HepG2 (cell line): ENCODE data around the gene ALDH3B2. TPM values are rescaled to one million over a fixed set of nuclear protein-coding genes. Genes with fewer than 3 reads are reported as not detected.

ENCODE experiments used
- ARID4A ChIP-seq: sonication (generic); formaldehyde crosslinking; IDR thresholded peaks from 2 replicates; pipeline ENCODE4 v1.5.0; 2020; ENCODE audit warnings: mild to moderate bottlenecking, missing genetic modification reagents, borderline replicate concordance
- MBD4 ChIP-seq: IDR thresholded peaks from 2 replicates; pipeline ENCODE4 v1.6.1; 2012; ENCODE audit warnings: low read length, inconsistent platforms, borderline replicate concordance
- RAD51 ChIP-seq: fragments of 450-650 bp; IDR thresholded peaks from 2 replicates; pipeline ENCODE4 v1.6.1; 2016; ENCODE audit warnings: borderline replicate concordance
- TBL1XR1 ChIP-seq: fragments of 150-350 bp; IDR thresholded peaks from 2 replicates; pipeline ENCODE4 v1.6.1; 2014; ENCODE audit warnings: borderline replicate concordance, low read length; ENCODE audit not compliant: partially characterized antibody
- XRCC5 ChIP-seq: fragments of 200-400 bp; formaldehyde crosslinking; optimal IDR thresholded peaks from 2 replicates; pipeline ENCODE3; 2017; ENCODE audit warnings: mild to moderate bottlenecking, low read length
- YEATS4 ChIP-seq: sonication (generic); formaldehyde crosslinking; IDR thresholded peaks from 2 replicates; pipeline ENCODE4 v1.4.0; 2020; ENCODE audit warnings: missing genetic modification reagents, borderline replicate concordance
- ZBTB43 ChIP-seq: sonication (generic); formaldehyde crosslinking; conservative IDR thresholded peaks from 2 replicates; pipeline ENCODE4 v1.4.0; 2020; ENCODE audit warnings: missing genetic modification reagents
- polyA plus RNA-seq, 8 experiments: library from polyadenylated mRNA; depleted of rRNA in 3 of 8; stranded (reverse) in 7 of 8; unstranded in 1 of 8; fragments of >200 nt; fragmentation: Illumina TruSeq in 4 of 8; extraction: Trizol in 4 of 8; gene quantifications; 2 replicates each; pipeline versions ENCODE4 v1.2.1 to v1.2.3, GENCODE V29; 2011 to 2016; ENCODE audit warnings: low read depth in 4 of 8, missing spikeins in 1 of 8, mixed read lengths in 1 of 8; ENCODE audit not compliant: insufficient read depth in 1 of 8
- total RNA-seq, 5 experiments: library from RNA; depleted of rRNA; stranded (reverse); fragments of >200 nt; fragmentation: Illumina TruSeq; extraction: Trizol; gene quantifications; 2 replicates each; pipeline ENCODE4 v1.2.3, GENCODE V29; 2016; ENCODE audit warnings: low read depth in 1 of 5
- TF ChIP-seq, protein P1 (sequence below): IDR thresholded peaks from 2 replicates; pipeline ENCODE4 v1.6.1; 2016; ENCODE audit warnings: missing biosample characterization, missing genetic modification reagents, low read depth
- TF ChIP-seq, protein P2 (sequence below): sonication (generic); formaldehyde crosslinking; IDR thresholded peaks from 2 replicates; pipeline ENCODE4 v1.9.0; 2021; ENCODE audit warnings: missing genetic modification reagents, borderline replicate concordance
- TF ChIP-seq, protein P3 (sequence below): sonication (generic); formaldehyde crosslinking; IDR thresholded peaks from 2 replicates; pipeline ENCODE4 v1.9.0; 2021; ENCODE audit warnings: missing genetic modification reagents, borderline replicate concordance
- TF ChIP-seq, protein P4 (sequence below): sonication (generic); formaldehyde crosslinking; IDR thresholded peaks from 2 replicates; pipeline ENCODE4 v1.8.0; 2022; ENCODE audit warnings: mild to moderate bottlenecking, missing genetic modification reagents, moderate library complexity

The ALDH3B2 gene
- total and polyA plus RNA-seq, 2 of the 13 experiments (the other 11 are each of a cell fraction or from before 2014, with no cell fraction given): not detected

DNA sequence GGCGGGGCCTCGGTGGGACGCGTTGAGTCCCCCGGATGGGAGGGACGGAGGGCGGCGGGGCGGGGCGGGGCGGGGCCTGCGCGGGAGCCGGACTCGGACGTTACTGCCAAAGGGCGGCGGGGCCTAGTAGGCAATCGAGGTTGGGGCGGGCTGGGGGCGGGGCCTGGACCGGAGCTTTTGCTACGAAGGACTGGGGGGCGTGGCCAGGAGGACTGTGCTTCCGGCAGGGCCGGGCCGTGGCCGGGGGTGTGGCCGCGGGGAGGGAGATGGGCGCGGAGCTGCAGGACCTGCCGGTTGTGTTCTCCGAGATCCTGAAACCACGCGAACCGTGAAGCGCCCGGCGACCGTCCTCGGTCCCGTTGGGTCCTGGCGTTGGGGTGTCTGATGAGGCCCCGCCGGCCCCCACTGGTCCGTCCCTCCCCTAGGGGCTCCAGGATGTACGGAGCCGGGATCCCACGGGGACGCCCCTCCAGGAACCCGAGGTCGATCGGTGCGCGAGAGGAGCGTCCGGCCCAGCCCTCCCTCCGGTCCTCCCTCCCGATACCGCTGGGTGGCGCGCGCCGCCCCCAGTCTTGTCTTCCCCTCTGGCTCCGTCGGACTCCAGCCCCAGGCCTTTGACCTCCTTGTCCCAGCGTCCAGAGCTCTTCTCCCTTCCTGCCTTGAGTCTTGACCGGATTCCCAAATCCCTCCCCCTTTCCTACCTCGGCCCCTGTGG, 44.0 kb downstream of the ALDH3B2 start (continued):
- TF ChIP-seq, protein P1, sequence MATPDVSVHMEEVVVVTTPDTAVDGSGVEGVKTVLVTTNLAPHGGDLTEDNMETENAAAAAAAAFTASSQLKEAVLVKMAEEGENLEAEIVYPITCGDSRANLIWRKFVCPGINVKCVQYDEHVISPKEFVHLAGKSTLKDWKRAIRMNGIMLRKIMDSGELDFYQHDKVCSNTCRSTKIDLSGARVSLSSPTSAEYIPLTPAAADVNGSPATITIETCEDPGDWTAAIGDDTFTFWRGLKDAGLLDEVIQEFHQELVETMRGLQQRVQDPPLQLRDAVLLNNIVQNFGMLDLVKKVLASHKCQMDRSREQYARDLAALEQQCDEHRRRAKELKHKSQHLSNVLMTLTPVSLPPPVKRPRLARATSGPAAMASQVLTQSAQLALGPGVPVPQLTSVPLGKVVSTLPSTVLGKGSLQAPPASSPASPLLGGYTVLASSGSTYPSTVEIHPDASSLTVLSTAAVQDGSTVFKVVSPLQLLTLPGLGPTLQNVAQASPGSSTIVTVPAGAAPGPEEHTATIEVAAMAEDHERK (CRISPR knock-in tag): no peak
- TF ChIP-seq YEATS4 (CRISPR knock-in tag): peak; percentile 82
- no peak for TF ChIP-seq RAD51
- TF ChIP-seq ARID4A: peak; percentile 88
- no peak for TF ChIP-seq TBL1XR1
- peak; percentile 84 for TF ChIP-seq XRCC5
- TF ChIP-seq, protein P2, sequence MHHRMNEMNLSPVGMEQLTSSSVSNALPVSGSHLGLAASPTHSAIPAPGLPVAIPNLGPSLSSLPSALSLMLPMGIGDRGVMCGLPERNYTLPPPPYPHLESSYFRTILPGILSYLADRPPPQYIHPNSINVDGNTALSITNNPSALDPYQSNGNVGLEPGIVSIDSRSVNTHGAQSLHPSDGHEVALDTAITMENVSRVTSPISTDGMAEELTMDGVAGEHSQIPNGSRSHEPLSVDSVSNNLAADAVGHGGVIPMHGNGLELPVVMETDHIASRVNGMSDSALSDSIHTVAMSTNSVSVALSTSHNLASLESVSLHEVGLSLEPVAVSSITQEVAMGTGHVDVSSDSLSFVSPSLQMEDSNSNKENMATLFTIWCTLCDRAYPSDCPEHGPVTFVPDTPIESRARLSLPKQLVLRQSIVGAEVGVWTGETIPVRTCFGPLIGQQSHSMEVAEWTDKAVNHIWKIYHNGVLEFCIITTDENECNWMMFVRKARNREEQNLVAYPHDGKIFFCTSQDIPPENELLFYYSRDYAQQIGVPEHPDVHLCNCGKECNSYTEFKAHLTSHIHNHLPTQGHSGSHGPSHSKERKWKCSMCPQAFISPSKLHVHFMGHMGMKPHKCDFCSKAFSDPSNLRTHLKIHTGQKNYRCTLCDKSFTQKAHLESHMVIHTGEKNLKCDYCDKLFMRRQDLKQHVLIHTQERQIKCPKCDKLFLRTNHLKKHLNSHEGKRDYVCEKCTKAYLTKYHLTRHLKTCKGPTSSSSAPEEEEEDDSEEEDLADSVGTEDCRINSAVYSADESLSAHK: no peak
- TF ChIP-seq, protein P3, sequence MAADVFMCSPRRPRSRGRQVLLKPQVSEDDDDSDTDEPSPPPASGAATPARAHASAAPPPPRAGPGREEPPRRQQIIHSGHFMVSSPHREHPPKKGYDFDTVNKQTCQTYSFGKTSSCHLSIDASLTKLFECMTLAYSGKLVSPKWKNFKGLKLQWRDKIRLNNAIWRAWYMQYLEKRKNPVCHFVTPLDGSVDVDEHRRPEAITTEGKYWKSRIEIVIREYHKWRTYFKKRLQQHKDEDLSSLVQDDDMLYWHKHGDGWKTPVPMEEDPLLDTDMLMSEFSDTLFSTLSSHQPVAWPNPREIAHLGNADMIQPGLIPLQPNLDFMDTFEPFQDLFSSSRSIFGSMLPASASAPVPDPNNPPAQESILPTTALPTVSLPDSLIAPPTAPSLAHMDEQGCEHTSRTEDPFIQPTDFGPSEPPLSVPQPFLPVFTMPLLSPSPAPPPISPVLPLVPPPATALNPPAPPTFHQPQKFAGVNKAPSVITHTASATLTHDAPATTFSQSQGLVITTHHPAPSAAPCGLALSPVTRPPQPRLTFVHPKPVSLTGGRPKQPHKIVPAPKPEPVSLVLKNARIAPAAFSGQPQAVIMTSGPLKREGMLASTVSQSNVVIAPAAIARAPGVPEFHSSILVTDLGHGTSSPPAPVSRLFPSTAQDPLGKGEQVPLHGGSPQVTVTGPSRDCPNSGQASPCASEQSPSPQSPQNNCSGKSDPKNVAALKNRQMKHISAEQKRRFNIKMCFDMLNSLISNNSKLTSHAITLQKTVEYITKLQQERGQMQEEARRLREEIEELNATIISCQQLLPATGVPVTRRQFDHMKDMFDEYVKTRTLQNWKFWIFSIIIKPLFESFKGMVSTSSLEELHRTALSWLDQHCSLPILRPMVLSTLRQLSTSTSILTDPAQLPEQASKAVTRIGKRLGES (CRISPR knock-in tag): no peak; the same call in 1 of the 2 replicates
- TF ChIP-seq, protein P4, sequence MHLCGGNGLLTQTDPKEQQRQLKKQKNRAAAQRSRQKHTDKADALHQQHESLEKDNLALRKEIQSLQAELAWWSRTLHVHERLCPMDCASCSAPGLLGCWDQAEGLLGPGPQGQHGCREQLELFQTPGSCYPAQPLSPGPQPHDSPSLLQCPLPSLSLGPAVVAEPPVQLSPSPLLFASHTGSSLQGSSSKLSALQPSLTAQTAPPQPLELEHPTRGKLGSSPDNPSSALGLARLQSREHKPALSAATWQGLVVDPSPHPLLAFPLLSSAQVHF (CRISPR knock-in tag): no peak
- TF ChIP-seq MBD4: no peak
- TF ChIP-seq ZBTB43 (CRISPR knock-in tag): peak; percentile 70; the same call in 1 of the 2 replicates
